Lower leg skin (tissue), 4 donors: Measurements from ENCODE around the gene TIMP2. TPM values are rescaled to one million over a fixed set of nuclear protein-coding genes. Genes with fewer than 3 reads are reported as not detected.
"Not testable (repeated sequence)": the region's sequence is repeated elsewhere in the genome, so short reads cannot be mapped to it uniquely, and the experiment has no call there.

ENCODE experiments used
- DNase-seq, 2 donors: peaks; one replicate each; pipeline ENCODE4 v3.0.0-alpha.2; 2019; ENCODE audit warnings: low spot score in 2 of 2
- H3K4me3 ChIP-seq: fragments of 200-600 bp; sonication (generic); 2 replicates; pipeline ENCODE4 v1.5.1; 2017; ENCODE audit warnings: mild to moderate bottlenecking, low read depth; ENCODE audit not compliant: poor library complexity, severe bottlenecking
- POLR2A ChIP-seq, 2 donors: fragments of 450-650 bp; IDR thresholded peaks; one replicate each; pipeline ENCODE4 v1.6.1; 2016 to 2017; ENCODE audit warnings: antibody characterized with exemption in 2 of 2, mild to moderate bottlenecking in 1 of 2, moderate library complexity in 1 of 2
- WGBS, 2 donors: methylation state at CpG; one replicate each; pipeline ENCODE4 v1.1.5; 2018; 5-methylcytosine and 5-hydroxymethylcytosine counted together
- intact Hi-C: fragments of 100-400 bp; cut with DNase I; formaldehyde crosslinking; loops from one replicate; pipeline ENCODE4 v1.15.0; 2023; ENCODE audit warnings: low total_unique reads
- total RNA-seq, 4 donors: library from RNA; depleted of rRNA; stranded (reverse); fragments of >200 nt; gene quantifications; one replicate each; pipeline ENCODE4 v1.1.0, GENCODE V29; 2016
- TF ChIP-seq, protein P1 (sequence below), 3 donors: fragments of 450-650 bp; IDR thresholded peaks; one replicate each; pipeline ENCODE4 v1.5.1; 2016; ENCODE audit warnings: antibody characterized with exemption in 3 of 3, mild to moderate bottlenecking in 3 of 3, moderate library complexity in 2 of 3

The TIMP2 gene
- total RNA-seq, 4 donors from 2014 or later = 69.7 to 203 (median 94.8) TPM

DNA sequence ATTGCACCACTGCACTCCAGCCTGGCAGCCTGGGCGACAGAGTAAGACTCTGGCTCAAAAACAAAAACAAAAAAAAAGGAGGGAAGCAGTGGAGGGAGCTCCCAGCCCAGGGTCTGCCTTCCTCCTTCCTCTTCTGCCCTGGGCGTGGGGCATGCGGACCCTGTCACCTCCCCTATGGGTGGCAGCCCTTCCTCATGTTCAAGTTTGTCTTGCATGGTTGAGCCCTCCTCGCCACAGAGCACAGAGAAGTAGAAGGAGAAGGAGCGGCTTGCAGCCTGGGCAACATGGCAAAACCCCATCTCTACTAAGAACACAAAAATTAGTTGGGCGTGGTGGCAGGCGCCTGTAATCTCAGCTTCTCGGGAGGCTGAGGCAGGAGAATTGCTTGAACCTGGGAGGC lies 21.4 kb upstream of the TIMP2 start:
- 74 to 80% methylated on average over 8 of the region's 8 CpGs for WGBS, 2 donors
- H3K4me3 ChIP-seq = no peak overlapping the region

GRCh38 chr17:78946131-78946530 lies 20.9 kb upstream of the TIMP2 start:
- TF ChIP-seq, protein P1, sequence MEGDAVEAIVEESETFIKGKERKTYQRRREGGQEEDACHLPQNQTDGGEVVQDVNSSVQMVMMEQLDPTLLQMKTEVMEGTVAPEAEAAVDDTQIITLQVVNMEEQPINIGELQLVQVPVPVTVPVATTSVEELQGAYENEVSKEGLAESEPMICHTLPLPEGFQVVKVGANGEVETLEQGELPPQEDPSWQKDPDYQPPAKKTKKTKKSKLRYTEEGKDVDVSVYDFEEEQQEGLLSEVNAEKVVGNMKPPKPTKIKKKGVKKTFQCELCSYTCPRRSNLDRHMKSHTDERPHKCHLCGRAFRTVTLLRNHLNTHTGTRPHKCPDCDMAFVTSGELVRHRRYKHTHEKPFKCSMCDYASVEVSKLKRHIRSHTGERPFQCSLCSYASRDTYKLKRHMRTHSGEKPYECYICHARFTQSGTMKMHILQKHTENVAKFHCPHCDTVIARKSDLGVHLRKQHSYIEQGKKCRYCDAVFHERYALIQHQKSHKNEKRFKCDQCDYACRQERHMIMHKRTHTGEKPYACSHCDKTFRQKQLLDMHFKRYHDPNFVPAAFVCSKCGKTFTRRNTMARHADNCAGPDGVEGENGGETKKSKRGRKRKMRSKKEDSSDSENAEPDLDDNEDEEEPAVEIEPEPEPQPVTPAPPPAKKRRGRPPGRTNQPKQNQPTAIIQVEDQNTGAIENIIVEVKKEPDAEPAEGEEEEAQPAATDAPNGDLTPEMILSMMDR (IDR thresholded peaks at IDR 0.05) = no peak
- no peak for TF ChIP-seq POLR2A (IDR thresholded peaks at IDR 0.05)
- no peak for DNase-seq
- intact Hi-C loops = no loop called here
- no peak overlapping the region for H3K4me3 ChIP-seq
- 74 to 83% methylated on average over 7 of the region's 7 CpGs for WGBS, 2 donors

More for the DNA sequence above, 21.4 kb upstream of the TIMP2 start:
- intact Hi-C loops = no loop called here
- TF ChIP-seq, protein P1 (IDR thresholded peaks at IDR 0.05) = no peak
- no peak for TF ChIP-seq POLR2A (IDR thresholded peaks at IDR 0.05)
- no peak for DNase-seq

- intact Hi-C loops, H3K4me3 ChIP-seq, DNase-seq: not testable (repeated sequence)
- 90 to 93% methylated on average over 12 of the region's 12 CpGs for WGBS, 2 donors
These were observed 20.3 kb upstream of the TIMP2 start for GRCh38 chr17:78945455-78945854.

DNA sequence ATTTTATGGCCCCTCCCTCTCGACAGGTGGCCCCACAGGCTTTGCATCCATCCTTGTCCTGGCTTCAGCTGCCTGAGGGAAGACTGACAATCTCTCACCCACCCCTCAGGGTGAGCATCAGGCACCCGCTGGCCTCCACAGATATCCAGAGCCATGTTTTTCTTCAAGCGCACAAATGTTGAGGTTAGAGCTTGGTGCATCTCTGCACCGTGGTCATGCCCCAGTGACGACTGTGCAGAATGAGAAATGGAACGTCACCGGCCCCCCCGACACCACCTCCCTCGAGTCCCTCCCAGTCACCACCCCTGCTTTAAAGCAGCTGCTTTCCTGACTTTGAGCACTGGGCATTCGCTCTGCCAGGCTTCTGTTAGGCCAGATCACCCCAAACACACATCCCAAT lies 19.8 kb upstream of the TIMP2 start:
- no peak overlapping the region for H3K4me3 ChIP-seq
- TF ChIP-seq, protein P1 (IDR thresholded peaks at IDR 0.05) = no peak
- TF ChIP-seq POLR2A (IDR thresholded peaks at IDR 0.05) = no peak
- 77 to 78% methylated on average over 10 of the region's 10 CpGs for WGBS, 2 donors
- DNase-seq = no peak
- intact Hi-C loops = no loop called here

DNA sequence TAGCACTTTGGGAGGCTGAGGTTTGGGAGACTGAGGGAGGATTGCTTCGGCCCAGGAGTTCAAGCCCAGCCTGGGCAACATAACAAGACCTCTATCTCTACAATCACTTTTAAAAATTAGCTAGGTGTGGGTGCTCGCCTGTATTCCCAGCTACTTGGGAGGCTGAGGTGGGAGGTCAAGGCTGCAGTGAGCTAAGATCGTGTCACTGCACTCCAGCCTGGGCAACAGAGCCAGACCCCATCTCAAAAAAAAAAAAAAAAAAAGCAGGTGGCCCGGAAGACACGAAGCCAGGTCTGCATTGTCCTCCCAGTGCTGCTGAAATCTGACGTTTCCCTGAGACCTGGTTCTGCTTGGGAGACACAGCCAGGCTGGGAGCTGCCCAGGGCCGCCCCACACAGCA lies 18.8 kb upstream of the TIMP2 start:
- 80 to 89% methylated on average over 7 of the region's 7 CpGs for WGBS, 2 donors
- TF ChIP-seq, protein P1 (IDR thresholded peaks at IDR 0.05) = no peak
- TF ChIP-seq POLR2A (IDR thresholded peaks at IDR 0.05) = no peak
- no peak overlapping the region for H3K4me3 ChIP-seq
- DNase-seq = no peak
- intact Hi-C loops = no loop called here

GRCh38 chr17:78940708-78941107 lies 15.5 kb upstream of the TIMP2 start:
- TF ChIP-seq, protein P1 (IDR thresholded peaks at IDR 0.05) = no peak
- TF ChIP-seq POLR2A (IDR thresholded peaks at IDR 0.05) = no peak
- DNase-seq = no peak
- no peak overlapping the region for H3K4me3 ChIP-seq
- WGBS, 2 donors = 75 to 85% methylated on average over 6 of the region's 6 CpGs
- intact Hi-C loops = no loop called here
